Progenitor cell of endocrine pancreas (in vitro differentiated cells): ENCODE results near the gene GAS7. TPM values are rescaled to one million over a fixed set of nuclear protein-coding genes. Genes with fewer than 3 reads are reported as not detected.

ENCODE experiments used
- DNase-seq: peaks from one replicate; pipeline ENCODE4 v3.0.0; 2021; ENCODE audit warnings: low spot score; ENCODE audit not compliant: unreplicated experiment
- H3K27ac Mint-ChIP-seq: 2 replicates; pipeline ENCODE4 v1.8.0; 2021; ENCODE audit warnings: mild to moderate bottlenecking, moderate library complexity, mixed read lengths
- H3K27me3 Mint-ChIP-seq: 2 replicates; pipeline ENCODE4 v1.8.0; 2021; ENCODE audit warnings: mixed read lengths
- H3K36me3 Mint-ChIP-seq: 2 replicates; pipeline ENCODE4 v1.8.0; 2022; ENCODE audit warnings: mixed read lengths; ENCODE audit not compliant: insufficient read depth
- H3K4me1 Mint-ChIP-seq: 2 replicates; pipeline ENCODE4 v1.8.0; 2021; ENCODE audit warnings: low read depth, mixed read lengths
- H3K4me3 Mint-ChIP-seq: 2 replicates; pipeline ENCODE4 v1.8.0; 2021; ENCODE audit warnings: low read depth, mild to moderate bottlenecking, moderate library complexity, mixed read lengths
- H3K9me3 Mint-ChIP-seq: 2 replicates; pipeline ENCODE4 v1.8.0; 2021; ENCODE audit warnings: low read depth, mixed read lengths
- CTCF ChIP-seq: fragments of 200-600 bp; sonication (generic); IDR thresholded peaks from one replicate; pipeline ENCODE4 v1.5.0; 2021; ENCODE audit warnings: antibody characterized with exemption, mild to moderate bottlenecking; ENCODE audit not compliant: unreplicated experiment
- total RNA-seq: library from RNA; stranded (reverse); gene quantifications from 2 replicates; pipeline ENCODE4 v1.2.1, GENCODE V29; 2021

Gene GAS7
- total RNA-seq, 1 donor from 2014 or later = 3.4 TPM

- Mint-ChIP-seq H3K4me3 (no peak overlapping the region), H3K36me3 (no peaks in the 10 kb centered on the region), H3K4me1 (peaks cover 21% of the 10 kb centered on the region), H3K9me3 (peaks cover 4% of the 10 kb centered on the region), H3K27ac (no peak overlapping the region), H3K27me3 (peaks cover 12% of the 10 kb centered on the region)
- no peak for DNase-seq
- no peak for TF ChIP-seq CTCF
These were observed 80.8 kb downstream of the GAS7 start for GRCh38 chr17:10117581-10118001.

- TF ChIP-seq CTCF = no peak
- no peaks in the 10 kb centered on the region for H3K36me3 Mint-ChIP-seq
- DNase-seq = no peak
- H3K9me3 Mint-ChIP-seq = peaks cover 4% of the 10 kb centered on the region
- no peak overlapping the region for H3K27ac Mint-ChIP-seq
- H3K4me1 Mint-ChIP-seq = peaks cover 21% of the 10 kb centered on the region
- H3K27me3 Mint-ChIP-seq = peaks cover 12% of the 10 kb centered on the region
- no peak overlapping the region for H3K4me3 Mint-ChIP-seq
These were observed 81.5 kb downstream of the GAS7 start for GRCh38 chr17:10116753-10117420.

GRCh38 chr17:10116267-10116666 is 82.1 kb downstream of the GAS7 start:
- no peak overlapping the region for H3K4me3 Mint-ChIP-seq
- H3K27ac Mint-ChIP-seq = no peak overlapping the region
- TF ChIP-seq CTCF = no peak
- H3K9me3 Mint-ChIP-seq = peaks cover 4% of the 10 kb centered on the region
- H3K36me3 Mint-ChIP-seq = no peaks in the 10 kb centered on the region
- peaks cover 21% of the 10 kb centered on the region for H3K4me1 Mint-ChIP-seq
- DNase-seq = no peak
- H3K27me3 Mint-ChIP-seq = peaks cover 12% of the 10 kb centered on the region

GRCh38 chr17:10115536-10115932 is 82.9 kb downstream of the GAS7 start:
- Mint-ChIP-seq H3K4me3 (no peak overlapping the region), H3K27ac (no peak overlapping the region), H3K4me1 (peaks cover 21% of the 10 kb centered on the region), H3K27me3 (peaks cover 12% of the 10 kb centered on the region), H3K36me3 (no peaks in the 10 kb centered on the region), H3K9me3 (peaks cover 4% of the 10 kb centered on the region)
- no peak for DNase-seq
- TF ChIP-seq CTCF = no peak

GRCh38 chr17:10114931-10115535 is 83.4 kb downstream of the GAS7 start:
- Mint-ChIP-seq H3K27me3 (peaks cover 12% of the 10 kb centered on the region), H3K27ac (peak overlapping the region; percentile 26), H3K36me3 (no peaks in the 10 kb centered on the region), H3K4me1 (peaks cover 21% of the 10 kb centered on the region), H3K9me3 (peaks cover 4% of the 10 kb centered on the region), H3K4me3 (no peak overlapping the region)
- no peak for DNase-seq
- no peak for TF ChIP-seq CTCF
